ENCODE results near the gene DENND4C.
"Not testable (repeated sequence)": the region's sequence is repeated elsewhere in the genome, so short reads cannot be mapped to it uniquely, and the experiment has no call there.

Gene DENND4C

GRCh38 chr9:19331877-19332276 lies 101.4 kb downstream of the DENND4C start:
- DNase-seq (ENCODE audit: low read depth): no peak
- H3K4me3 ChIP-seq (ENCODE audit: low read depth, low read length): no peak overlapping the region

- no peak overlapping the region for H3K4me3 ChIP-seq (ENCODE audit: low read depth, low read length)
- no peak for DNase-seq (ENCODE audit: low read depth)
These were observed 105.7 kb downstream of the DENND4C start for GRCh38 chr9:19336166-19336565.

- no peak overlapping the region for H3K4me3 ChIP-seq (ENCODE audit: low read depth, low read length)
- DNase-seq (ENCODE audit: low read depth): no peak
These were observed 112.5 kb downstream of the DENND4C start for GRCh38 chr9:19342947-19343346.

GRCh38 chr9:19358701-19359100 lies 128.2 kb downstream of the DENND4C start:
- H3K4me3 ChIP-seq (ENCODE audit: low read depth, low read length): no peak overlapping the region
- DNase-seq (ENCODE audit: low read depth): no peak

- DNase-seq (ENCODE audit: low read depth): no peak
- no peak overlapping the region for H3K4me3 ChIP-seq (ENCODE audit: low read depth, low read length)
These were observed 138.6 kb downstream of the DENND4C start for GRCh38 chr9:19369107-19369506.

- no peak overlapping the region for H3K4me3 ChIP-seq (ENCODE audit: low read depth, low read length)
- peak; percentile 9 for DNase-seq (ENCODE audit: low read depth)
These were observed 141.4 kb downstream of the DENND4C start for GRCh38 chr9:19371942-19372341.

GRCh38 chr9:19372567-19372966 lies 142.1 kb downstream of the DENND4C start:
- DNase-seq (ENCODE audit: low read depth): no peak
- H3K4me3 ChIP-seq (ENCODE audit: low read depth, low read length): no peak overlapping the region

GRCh38 chr9:19373527-19373926 lies 143.0 kb downstream of the DENND4C start:
- no peak for DNase-seq (ENCODE audit: low read depth)
- H3K4me3 ChIP-seq (ENCODE audit: low read depth, low read length): no peak overlapping the region

GRCh38 chr9:19375538-19375937 lies 145.0 kb downstream of the DENND4C start:
- no peak overlapping the region for H3K4me3 ChIP-seq (ENCODE audit: low read depth, low read length)
- no peak for DNase-seq (ENCODE audit: low read depth)

GRCh38 chr9:19376931-19377330 lies 146.4 kb downstream of the DENND4C start:
- H3K4me3 ChIP-seq (ENCODE audit: low read depth, low read length): no peak overlapping the region
- DNase-seq (ENCODE audit: low read depth): no peak

GRCh38 chr9:19378164-19378563 lies 147.7 kb downstream of the DENND4C start:
- DNase-seq (ENCODE audit: low read depth): no peak
- H3K4me3 ChIP-seq (ENCODE audit: low read depth, low read length): peak overlapping the region; percentile 86

GRCh38 chr9:19378647-19379046 lies 148.2 kb downstream of the DENND4C start:
- peak overlapping the region; percentile 86 for H3K4me3 ChIP-seq (ENCODE audit: low read depth, low read length)
- no peak for DNase-seq (ENCODE audit: low read depth)

- no peak for DNase-seq (ENCODE audit: low read depth)
These were observed 148.8 kb downstream of the DENND4C start for GRCh38 chr9:19379283-19379682.

GRCh38 chr9:19379697-19380046 lies 149.2 kb downstream of the DENND4C start:
- no peak for DNase-seq (ENCODE audit: low read depth)
- peak overlapping the region; percentile 86 for H3K4me3 ChIP-seq (ENCODE audit: low read depth, low read length)

More at GRCh38 chr9:19379283-19379682, 148.8 kb downstream of the DENND4C start:
- H3K4me3 ChIP-seq (ENCODE audit: low read depth, low read length): peak overlapping the region; percentile 86

GRCh38 chr9:19380826-19381075 lies 150.3 kb downstream of the DENND4C start:
- no peak for DNase-seq (ENCODE audit: low read depth)
- peak overlapping the region; percentile 86 for H3K4me3 ChIP-seq (ENCODE audit: low read depth, low read length)

- DNase-seq (ENCODE audit: low read depth): no peak
These were observed 151.2 kb downstream of the DENND4C start for GRCh38 chr9:19381656-19382055.

GRCh38 chr9:19385212-19385611 lies 154.7 kb downstream of the DENND4C start:
- DNase-seq (ENCODE audit: low read depth); H3K4me3 ChIP-seq (ENCODE audit: low read depth, low read length): not testable (repeated sequence)

More at GRCh38 chr9:19381656-19382055, 151.2 kb downstream of the DENND4C start:
- no peak overlapping the region for H3K4me3 ChIP-seq (ENCODE audit: low read depth, low read length)

- no peak overlapping the region for H3K4me3 ChIP-seq (ENCODE audit: low read depth, low read length)
- DNase-seq (ENCODE audit: low read depth): no peak
These were observed 155.5 kb downstream of the DENND4C start for GRCh38 chr9:19385786-19386501.

- no peak overlapping the region for H3K4me3 ChIP-seq (ENCODE audit: low read depth, low read length)
- DNase-seq (ENCODE audit: low read depth): no peak
These were observed 156.1 kb downstream of the DENND4C start for GRCh38 chr9:19386502-19387044.

- DNase-seq (ENCODE audit: low read depth): no peak
- H3K4me3 ChIP-seq (ENCODE audit: low read depth, low read length): no peak overlapping the region
These were observed 156.8 kb downstream of the DENND4C start for GRCh38 chr9:19387317-19387716.

- DNase-seq (ENCODE audit: low read depth); H3K4me3 ChIP-seq (ENCODE audit: low read depth, low read length): not testable (repeated sequence)
These were observed 159.0 kb downstream of the DENND4C start for GRCh38 chr9:19389539-19389938.

GRCh38 chr9:19397845-19398244 lies 167.4 kb downstream of the DENND4C start:
- H3K4me3 ChIP-seq (ENCODE audit: low read depth, low read length): no peak overlapping the region
- no peak for DNase-seq (ENCODE audit: low read depth)

All from skeletal muscle cell (primary cell).